IPS DF 19.7 (cell line): ENCODE data around the gene FXN.
"Not testable (repeated sequence)": the region's sequence is repeated elsewhere in the genome, so short reads cannot be mapped to it uniquely, and the experiment has no call there.

Experiments used
- DNase-seq: peaks from one replicate; pipeline ENCODE4 v3.0.0-alpha.2; 2013; ENCODE audit warnings: low read depth, low spot score

The FXN gene

DNA sequence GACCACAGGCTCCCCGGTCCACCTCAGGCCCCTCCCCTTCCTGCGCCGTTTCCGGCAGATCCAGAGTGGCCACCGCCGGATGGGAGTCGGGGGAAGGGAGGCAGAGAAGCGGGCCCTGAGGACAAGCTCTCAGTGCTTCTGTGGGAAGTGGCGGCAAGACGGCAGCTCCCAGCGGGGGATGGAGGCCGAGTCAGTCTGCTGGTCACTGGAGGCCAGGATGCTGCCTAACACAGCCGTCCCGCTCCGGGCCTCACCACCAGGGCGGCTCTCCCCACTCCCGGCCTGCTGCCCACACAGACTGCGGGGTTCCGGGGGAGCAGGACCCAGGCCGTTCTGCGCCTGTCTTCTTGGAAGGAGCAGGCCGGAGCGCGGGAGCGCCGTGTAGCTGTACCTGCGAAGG is 31.4 kb downstream of the FXN start:
- no peak for DNase-seq

DNA sequence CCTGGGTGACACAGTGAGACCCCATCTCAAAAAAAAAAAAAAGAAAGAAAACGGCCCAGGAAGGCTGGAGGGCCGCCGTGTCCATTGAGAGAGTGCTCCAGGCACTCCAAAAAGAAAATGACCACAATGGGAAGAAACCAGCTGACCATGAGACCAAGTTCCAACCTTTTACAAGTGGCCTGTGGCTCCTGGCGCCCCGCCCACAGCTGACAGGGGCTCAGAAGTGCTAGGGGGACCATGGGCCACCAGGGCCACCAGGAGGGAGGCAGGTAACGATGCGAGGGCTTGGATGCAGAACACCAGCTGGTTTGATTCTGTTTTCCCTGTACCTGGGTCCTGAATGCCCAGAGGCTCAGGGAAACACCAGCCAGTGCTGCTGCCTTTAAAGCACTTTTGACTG is 34.6 kb downstream of the FXN start:
- DNase-seq, result no peak

- DNase-seq, result no peak
Observed at GRCh38 chr9:69071059-69071458, 35.5 kb downstream of the FXN start.

DNA sequence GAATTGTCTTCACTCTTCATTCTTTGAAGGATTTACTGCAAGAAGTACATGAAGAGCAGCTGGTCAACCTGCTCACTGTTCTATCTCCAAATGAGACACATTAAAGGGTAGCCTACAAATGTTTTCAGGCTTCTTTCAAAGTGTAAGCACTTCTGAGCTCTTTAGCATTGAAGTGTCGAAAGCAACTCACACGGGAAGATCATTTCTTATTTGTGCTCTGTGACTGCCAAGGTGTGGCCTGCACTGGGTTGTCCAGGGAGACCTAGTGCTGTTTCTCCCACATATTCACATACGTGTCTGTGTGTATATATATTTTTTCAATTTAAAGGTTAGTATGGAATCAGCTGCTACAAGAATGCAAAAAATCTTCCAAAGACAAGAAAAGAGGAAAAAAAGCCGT is 37.6 kb downstream of the FXN start:
- no peak for DNase-seq

DNA sequence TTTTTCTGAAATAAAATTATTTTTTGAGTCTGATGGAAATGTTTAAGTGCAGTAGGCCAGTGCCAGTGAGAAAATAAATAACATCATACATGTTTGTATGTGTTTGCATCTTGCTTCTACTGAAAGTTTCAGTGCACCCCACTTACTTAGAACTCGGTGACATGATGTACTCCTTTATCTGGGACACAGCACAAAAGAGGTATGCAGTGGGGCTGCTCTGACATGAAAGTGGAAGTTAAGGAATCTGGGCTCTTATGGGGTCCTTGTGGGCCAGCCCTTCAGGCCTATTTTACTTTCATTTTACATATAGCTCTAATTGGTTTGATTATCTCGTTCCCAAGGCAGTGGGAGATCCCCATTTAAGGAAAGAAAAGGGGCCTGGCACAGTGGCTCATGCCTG is 39.2 kb downstream of the FXN start:
- no peak for DNase-seq

GRCh38 chr9:69076550-69076949 is 41.0 kb downstream of the FXN start:
- no peak for DNase-seq

GRCh38 chr9:69078069-69078468 is 42.5 kb downstream of the FXN start:
- DNase-seq, result no peak

DNA sequence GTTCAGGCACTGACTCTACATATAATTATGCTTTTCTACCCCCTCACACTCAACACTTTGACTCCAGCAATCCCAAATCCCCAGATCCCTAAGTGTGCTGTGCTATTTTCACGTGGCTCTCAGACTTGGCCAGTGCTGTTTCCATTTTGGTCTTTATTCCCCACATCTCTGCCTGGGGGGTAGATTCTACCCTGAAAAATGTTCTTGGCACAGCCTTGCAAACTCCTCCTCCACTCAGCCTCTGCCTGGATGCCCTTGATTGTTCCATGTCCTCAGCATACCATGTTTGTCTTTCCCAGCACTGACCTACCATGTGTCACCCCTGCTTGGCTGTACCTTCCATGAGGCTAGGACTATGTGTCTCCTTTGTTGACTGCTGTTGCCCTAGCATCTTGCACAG is 43.0 kb downstream of the FXN start:
- no peak for DNase-seq

DNA sequence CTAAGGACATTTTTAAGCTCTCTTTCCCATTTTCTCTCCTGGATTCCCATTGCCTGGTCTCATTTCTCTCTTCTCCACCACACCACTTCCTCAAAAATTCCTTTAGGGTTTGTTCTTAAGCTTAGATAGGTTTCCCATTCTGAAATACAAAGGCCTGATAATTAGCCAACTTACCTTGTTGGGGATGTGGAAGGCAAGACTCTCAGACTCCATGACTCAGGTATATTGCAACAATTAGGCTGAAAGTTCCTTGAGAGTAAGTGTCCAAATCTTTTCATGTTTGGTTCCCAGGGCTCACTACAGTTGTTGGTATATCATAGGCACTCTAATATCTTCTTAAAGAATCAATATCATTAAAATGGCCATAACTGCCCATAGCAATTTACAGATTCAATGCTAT is 43.6 kb downstream of the FXN start:
- DNase-seq, result no peak

DNA sequence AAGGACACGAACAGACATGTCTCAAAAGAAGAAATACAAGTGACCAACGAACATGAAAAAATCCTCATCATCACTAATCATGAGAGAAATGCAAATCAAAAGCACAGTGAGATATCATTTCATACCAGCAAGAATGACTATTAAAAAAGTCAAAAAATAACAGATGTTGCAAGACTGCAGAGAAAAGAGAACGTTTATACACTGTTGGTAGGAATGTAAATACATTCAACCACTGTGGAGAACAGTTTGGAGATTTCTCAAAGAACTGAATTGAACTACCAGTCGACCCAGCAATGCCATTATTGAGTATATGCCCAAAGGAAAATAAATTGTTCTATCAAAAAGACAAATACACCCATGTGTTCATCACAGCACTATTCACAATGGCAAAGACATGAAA is 45.7 kb downstream of the FXN start:
- no peak for DNase-seq

- DNase-seq, result no peak
Observed at GRCh38 chr9:69083321-69083720, 47.8 kb downstream of the FXN start.

GRCh38 chr9:69085569-69086283 is 50.2 kb downstream of the FXN start:
- no peak for DNase-seq

GRCh38 chr9:69086312-69086711 is 50.8 kb downstream of the FXN start:
- no peak for DNase-seq

DNA sequence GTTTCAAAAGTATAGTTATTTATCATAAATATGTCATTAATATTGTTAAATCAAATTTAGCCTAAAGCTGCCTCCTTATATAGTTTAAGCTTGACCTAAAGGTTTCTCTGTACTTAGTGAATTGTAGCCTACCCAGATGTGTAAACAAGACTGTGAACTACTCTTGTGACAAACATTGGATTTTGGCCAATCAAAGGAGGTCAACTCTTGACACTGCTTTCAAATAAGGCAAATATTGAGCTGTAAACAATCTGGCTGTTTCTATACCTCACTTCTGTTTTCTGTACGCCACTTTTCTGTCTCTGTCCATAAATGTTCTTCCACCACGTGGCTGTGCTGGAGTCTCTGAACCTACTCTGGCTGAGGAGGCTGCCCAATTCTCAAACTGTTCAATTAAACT is 51.2 kb downstream of the FXN start:
- no peak for DNase-seq

GRCh38 chr9:69089082-69089481 is 53.5 kb downstream of the FXN start:
- no peak for DNase-seq

GRCh38 chr9:69089491-69089890 is 53.9 kb downstream of the FXN start:
- DNase-seq, result peak; percentile 33

GRCh38 chr9:69090140-69090750 is 54.7 kb downstream of the FXN start:
- peak; percentile 35 for DNase-seq

GRCh38 chr9:69090946-69091345 is 55.4 kb downstream of the FXN start:
- no peak for DNase-seq

GRCh38 chr9:69093471-69094103 is 58.0 kb downstream of the FXN start:
- DNase-seq, result no peak

DNA sequence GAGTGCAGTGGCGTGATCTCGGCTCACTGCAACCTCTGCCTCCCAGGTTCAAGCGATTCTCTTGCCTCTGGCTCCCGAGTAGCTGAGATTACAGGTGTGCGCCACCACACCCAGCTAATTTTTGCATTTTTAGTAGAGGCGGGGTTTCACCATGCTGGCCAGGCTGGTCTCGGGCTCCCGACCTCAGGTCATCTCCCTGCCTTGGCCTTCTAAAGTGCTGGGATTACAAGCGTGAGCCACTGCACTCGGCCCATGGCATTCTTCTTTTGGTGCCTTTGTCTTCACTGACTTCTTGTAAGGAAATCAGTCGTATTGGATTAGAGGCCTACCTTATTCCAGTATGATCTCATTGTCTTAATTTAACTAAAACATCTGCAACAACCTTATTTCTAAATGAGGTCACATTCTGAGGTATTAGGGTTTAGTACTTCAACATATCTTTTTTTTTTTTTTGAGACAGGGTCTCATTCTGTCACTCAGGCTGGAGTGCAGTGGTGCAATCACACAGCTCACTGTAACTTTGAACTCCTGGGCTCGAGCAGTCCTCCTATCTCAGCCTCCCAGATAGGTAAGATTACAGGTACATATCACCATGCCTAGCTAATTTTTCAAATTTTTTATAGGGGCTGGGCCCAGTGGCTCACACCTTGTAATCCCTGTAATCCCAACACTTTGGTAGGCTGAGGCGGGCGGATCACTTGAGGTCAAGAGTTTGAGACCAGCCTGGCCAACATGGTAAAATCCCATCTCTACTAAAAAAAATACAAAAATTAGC is 59.0 kb downstream of the FXN start:
- DNase-seq, result not testable (repeated sequence)

GRCh38 chr9:69097064-69097463 is 61.5 kb downstream of the FXN start:
- DNase-seq, result no peak

DNA sequence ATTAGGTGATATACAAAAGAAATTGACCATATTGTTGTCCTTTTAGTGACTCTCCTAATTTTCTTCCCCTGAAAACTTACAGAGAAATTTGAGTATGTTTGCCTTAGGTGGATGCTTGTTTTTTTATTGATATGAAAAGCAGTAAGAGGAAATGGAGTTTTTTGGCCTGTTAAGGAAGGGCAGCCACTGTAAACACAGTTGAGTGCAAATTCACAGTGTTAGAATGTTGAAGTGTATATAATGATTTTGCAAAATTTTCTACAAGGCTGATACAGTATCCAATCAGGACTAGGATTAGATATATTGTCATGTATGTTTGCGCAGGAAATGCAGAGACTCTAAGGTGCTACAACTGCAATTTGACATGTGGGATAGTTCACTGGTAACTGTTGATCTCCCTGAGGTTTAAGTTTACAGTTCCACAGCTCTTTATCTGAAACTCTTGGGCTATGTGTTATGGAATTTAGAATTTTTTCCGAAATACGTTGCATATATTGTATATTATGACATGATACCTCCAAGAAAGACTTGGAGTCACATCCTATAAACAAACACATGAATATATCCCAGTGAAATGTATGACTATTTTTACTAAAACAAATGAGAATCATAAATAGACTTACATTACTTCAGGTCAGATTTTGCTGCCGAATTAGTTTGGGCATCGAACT is 62.5 kb downstream of the FXN start:
- no peak for DNase-seq
